Measurements from ENCODE around the gene CSF3R. TPM values are rescaled to one million over a fixed set of nuclear protein-coding genes. Genes with fewer than 3 reads are reported as not detected.

CSF3R gene
- total and polyA plus RNA-seq, 9 of the 15 experiments (the other 6 are each of a cell fraction or from before 2014, with no cell fraction given): 0.21 to 0.86 (median 0.40) TPM; not detected in 1

DNA sequence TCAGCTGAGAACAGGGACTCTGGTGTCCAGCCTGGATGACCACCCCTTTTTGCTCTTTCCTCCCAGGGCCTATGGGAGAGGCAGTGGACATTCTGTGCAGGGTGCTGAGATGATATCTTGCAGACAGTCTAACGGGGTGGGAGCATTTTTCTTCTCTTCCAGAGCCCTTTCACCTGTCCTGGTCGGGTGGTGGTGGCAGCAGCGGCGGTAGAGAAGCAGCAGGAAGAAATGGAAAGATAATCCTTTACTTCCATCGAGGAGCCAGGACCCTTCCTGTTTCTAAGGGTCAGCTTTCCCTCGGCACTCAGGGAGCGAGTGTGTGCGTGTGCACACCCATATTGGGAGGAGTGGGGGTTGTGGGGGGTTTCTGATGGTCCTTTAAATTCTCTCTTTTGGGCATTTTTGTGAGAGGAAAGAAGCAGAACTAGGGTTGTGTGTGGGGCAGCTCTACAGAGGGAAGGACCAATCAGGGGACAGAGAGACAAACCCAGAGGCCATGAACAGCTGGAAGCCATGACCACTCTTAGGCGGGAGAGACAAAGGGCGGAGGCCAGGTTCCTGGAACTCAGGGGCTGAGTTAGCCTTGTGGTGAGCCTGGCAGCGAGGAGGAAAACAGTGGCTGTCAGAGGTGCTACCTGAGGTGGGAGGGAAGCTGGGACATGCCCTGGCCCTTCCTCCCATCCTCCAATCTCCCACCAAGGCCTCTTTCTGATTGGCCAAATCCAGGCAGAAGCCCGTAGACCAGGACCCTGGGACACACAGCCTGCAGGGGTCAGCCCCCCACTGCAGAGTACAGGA is 31.2 kb upstream of the CSF3R start (continued):
- TF ChIP-seq ZNF407 (IDR thresholded peaks at IDR 0.05; ENCODE audit: low read depth) (no peak), TEAD1 (CRISPR knock-in tag; IDR thresholded peaks at IDR 0.05) (no peak), ZNF239 (CRISPR knock-in tag; IDR thresholded peaks at IDR 0.05) (no peak), ZNF408 (CRISPR knock-in tag; IDR thresholded peaks at IDR 0.05; ENCODE audit: low read depth) (no peak), CBX8 (IDR thresholded peaks at IDR 0.05; ENCODE audit: borderline replicate concordance, extremely low read depth, low read depth, low read length, poor library complexity, severe bottlenecking) (no peak), MAFK (IDR thresholded peaks at IDR 0.05; ENCODE audit: low read length) (no peak), THRA (IDR thresholded peaks at IDR 0.05) (no peak), ZNF140 (CRISPR knock-in tag; IDR thresholded peaks at IDR 0.05) (no peak), MTA3 (IDR thresholded peaks at IDR 0.05; ENCODE audit: borderline replicate concordance) (no peak), NFE2 (IDR thresholded peaks at IDR 0.05; ENCODE audit: low read depth) (no peak), ZNF668 (CRISPR knock-in tag; IDR thresholded peaks at IDR 0.05) (no peak), DPF2 (IDR thresholded peaks at IDR 0.05) (0 out of 2 replicates have a peak, but pooled peaks have one; percentile 2), ZNF146 (CRISPR knock-in tag; IDR thresholded peaks at IDR 0.05; ENCODE audit: unreplicated experiment) (no peak), CEBPB (tag; IDR thresholded peaks at IDR 0.05) (no peak), DACH1 (IDR thresholded peaks at IDR 0.05; ENCODE audit: partially characterized antibody) (peak; percentile 57), SMAD3 (CRISPR knock-in tag; conservative IDR thresholded peaks at IDR 0.05) (no peak), PRMT5 (CRISPR knock-in tag; IDR thresholded peaks at IDR 0.05) (no peak)
- TF ChIP-seq, protein P1, sequence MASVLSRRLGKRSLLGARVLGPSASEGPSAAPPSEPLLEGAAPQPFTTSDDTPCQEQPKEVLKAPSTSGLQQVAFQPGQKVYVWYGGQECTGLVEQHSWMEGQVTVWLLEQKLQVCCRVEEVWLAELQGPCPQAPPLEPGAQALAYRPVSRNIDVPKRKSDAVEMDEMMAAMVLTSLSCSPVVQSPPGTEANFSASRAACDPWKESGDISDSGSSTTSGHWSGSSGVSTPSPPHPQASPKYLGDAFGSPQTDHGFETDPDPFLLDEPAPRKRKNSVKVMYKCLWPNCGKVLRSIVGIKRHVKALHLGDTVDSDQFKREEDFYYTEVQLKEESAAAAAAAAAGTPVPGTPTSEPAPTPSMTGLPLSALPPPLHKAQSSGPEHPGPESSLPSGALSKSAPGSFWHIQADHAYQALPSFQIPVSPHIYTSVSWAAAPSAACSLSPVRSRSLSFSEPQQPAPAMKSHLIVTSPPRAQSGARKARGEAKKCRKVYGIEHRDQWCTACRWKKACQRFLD (CRISPR knock-in tag; IDR thresholded peaks at IDR 0.05): no peak

All from K562 (cell line).